IMR-90 (cell line): Measurements from ENCODE around the gene ACTMAP. TPM values are rescaled to one million over a fixed set of nuclear protein-coding genes. Genes with fewer than 3 reads are reported as not detected.
A peak's percentile ranks its signal among the peaks of the same experiment; 100 is the strongest.

ENCODE experiments used
- ATAC-seq: fragments of 200-7000 bp; cut with Tn5 transposase; 2 replicates; pipeline ENCODE4 v1.9.1; 2020; ENCODE audit warnings: low read depth, mild to moderate bottlenecking, moderate library complexity
- BruUV-seq: library from RNA; stranded (reverse); fragments of 400-500 nt; replicated peaks from 2 replicates; lab custom pipeline; 2021; lab: Mats Ljungman, UMichigan
- CTCF ChIA-PET: fragments of 300-600 bp; formaldehyde crosslinking; extraction: SDS; loops from one replicate; lab custom pipeline; 2021; ENCODE audit warnings: antibody characterized with exemption; lab: Yijun Ruan, JAX
- POLR2A ChIA-PET: fragments of 300-600 bp; sonication (Branson Sonifier 250); formaldehyde crosslinking; loops from one replicate; lab custom pipeline; 2022; ENCODE audit warnings: antibody characterized with exemption; ENCODE audit not compliant: unreplicated experiment; lab: Charles Lee
- DNase-seq: peaks from one replicate; pipeline ENCODE4 v3.0.0; 2013
- H2AFZ ChIP-seq: replicated peaks from 2 replicates; pipeline ENCODE3; 2013; ENCODE audit warnings: low read length, mild to moderate bottlenecking; ENCODE audit not compliant: poor library complexity
- H2AK5ac ChIP-seq: 2 replicates; pipeline ENCODE4 v1.6.1; 2013; ENCODE audit warnings: low read depth, low read length, inconsistent platforms
- H2AK9ac ChIP-seq: replicated peaks from 2 replicates; pipeline ENCODE3; 2013; ENCODE audit warnings: mild to moderate bottlenecking, low read depth, low read length, moderate library complexity; ENCODE audit not compliant: poor library complexity
- H2BK120ac ChIP-seq: 2 replicates; pipeline ENCODE4 v1.6.1; 2013; ENCODE audit warnings: low read depth, low read length, inconsistent platforms
- H2BK15ac ChIP-seq: 3 replicates; pipeline ENCODE4 v1.6.1; 2013; ENCODE audit warnings: low read depth, low read length, inconsistent platforms
- H2BK20ac ChIP-seq: 2 replicates; pipeline ENCODE4 v1.6.1; 2013; ENCODE audit warnings: low read depth, mild to moderate bottlenecking, inconsistent platforms, low read length, moderate library complexity
- H2BK5ac ChIP-seq: 2 replicates; pipeline ENCODE4 v1.6.1; 2013; ENCODE audit warnings: mild to moderate bottlenecking, low read depth, low read length, inconsistent platforms; ENCODE audit not compliant: poor library complexity, severe bottlenecking
- H3K14ac ChIP-seq: replicated peaks from 2 replicates; pipeline ENCODE4 v1.6.1; 2013; ENCODE audit warnings: low read depth, low read length, inconsistent platforms
- H3K18ac ChIP-seq: 2 replicates; pipeline ENCODE4 v1.6.1; 2013; ENCODE audit warnings: low read depth, low read length, control low read depth
- H3K23ac ChIP-seq: 2 replicates; pipeline ENCODE4 v1.6.1; 2013; ENCODE audit warnings: low read depth, low read length, inconsistent platforms
- H3K27ac ChIP-seq: 2 replicates; pipeline ENCODE4 v1.5.1; 2013; ENCODE audit warnings: mild to moderate bottlenecking, control low read depth, low read length; ENCODE audit not compliant: insufficient read depth
- H3K27me3 ChIP-seq: 2 replicates; pipeline ENCODE4 v1.6.1; 2013; ENCODE audit warnings: low read length; ENCODE audit not compliant: control insufficient read depth, insufficient read depth
- H3K36me3 ChIP-seq: 2 replicates; pipeline ENCODE4 v1.6.1; 2013; ENCODE audit warnings: low read length, mixed read lengths; ENCODE audit not compliant: control insufficient read depth, insufficient read depth
- H3K4ac ChIP-seq: 2 replicates; pipeline ENCODE4 v1.6.1; 2013; ENCODE audit warnings: low read depth, low read length, inconsistent platforms
- H3K4me1 ChIP-seq: 2 replicates; pipeline ENCODE4 v1.6.1; 2013; ENCODE audit warnings: low read length, mixed read lengths; ENCODE audit not compliant: control insufficient read depth, insufficient read depth
- H3K4me2 ChIP-seq: 2 replicates; pipeline ENCODE4 v1.6.1; 2013; ENCODE audit warnings: low read depth, mild to moderate bottlenecking, control low read depth, low read length, moderate library complexity
- H3K4me3 ChIP-seq: 2 replicates; pipeline ENCODE4 v1.5.1; 2013; ENCODE audit warnings: low read depth, mild to moderate bottlenecking, control low read depth, low read length, moderate library complexity; ENCODE audit not compliant: insufficient read depth
- H3K56ac ChIP-seq: 2 replicates; pipeline ENCODE4 v1.6.1; 2013; ENCODE audit warnings: low read length, inconsistent platforms; ENCODE audit not compliant: insufficient read depth; ENCODE audit errors: extremely low read depth
- H3K79me1 ChIP-seq, 2 experiments: 2 replicates each; pipeline ENCODE4 v1.6.1; 2013; ENCODE audit warnings: low read length in 2 of 2, inconsistent platforms in 1 of 2, low read depth in 1 of 2
- H3K9ac ChIP-seq: 2 replicates; pipeline ENCODE4 v1.6.1; 2013; ENCODE audit warnings: low read depth, low read length, control low read depth
- H3K9me1 ChIP-seq: 2 replicates; pipeline ENCODE4 v1.6.1; 2013; ENCODE audit warnings: low read length, inconsistent platforms; ENCODE audit not compliant: insufficient read depth
- H3K9me3 ChIP-seq: 2 replicates; pipeline ENCODE4 v1.6.1; 2013; ENCODE audit warnings: low read length; ENCODE audit not compliant: control insufficient read depth, insufficient read depth
- H4K20me1 ChIP-seq: 2 replicates; pipeline ENCODE4 v1.6.1; 2013; ENCODE audit warnings: low read length, inconsistent platforms; ENCODE audit not compliant: insufficient read depth
- H4K5ac ChIP-seq: 2 replicates; pipeline ENCODE4 v1.6.1; 2013; ENCODE audit warnings: mild to moderate bottlenecking, low read depth, low read length, control low read depth
- H4K8ac ChIP-seq, 2 experiments: 2 replicates each; pipeline ENCODE4 v1.6.1; 2013; ENCODE audit warnings: low read depth in 2 of 2, low read length in 2 of 2, control low read depth in 1 of 2, inconsistent platforms in 1 of 2
- H4K91ac ChIP-seq: 2 replicates; pipeline ENCODE4 v1.6.1; 2013; ENCODE audit warnings: low read depth, low read length, inconsistent platforms; ENCODE audit not compliant: insufficient read depth
- BHLHE40 ChIP-seq: fragments of 150-350 bp; IDR thresholded peaks from 2 replicates; pipeline ENCODE4 v1.6.1; 2016; ENCODE audit warnings: mild to moderate bottlenecking, low read depth, low read length
- CHD1 ChIP-seq: IDR thresholded peaks from 2 replicates; pipeline ENCODE4 v1.6.1; 2012; ENCODE audit warnings: low read depth, low read length, improper control_type of control experiment
- ELK1 ChIP-seq: fragments of 150-350 bp; IDR thresholded peaks from 2 replicates; pipeline ENCODE4 v1.6.1; 2016; ENCODE audit warnings: low read depth, mild to moderate bottlenecking, low read length, moderate library complexity, borderline replicate concordance
- FOS ChIP-seq: fragments of 150-350 bp; IDR thresholded peaks from 2 replicates; pipeline ENCODE4 v1.6.1; 2016; ENCODE audit warnings: low read depth, low read length
- MAFK ChIP-seq: IDR thresholded peaks from 2 replicates; pipeline ENCODE4 v1.6.1; 2012; ENCODE audit warnings: low read depth, low read length, improper control_type of control experiment
- MXI1 ChIP-seq: IDR thresholded peaks from 2 replicates; pipeline ENCODE4 v1.6.1; 2012; ENCODE audit warnings: low read depth, mild to moderate bottlenecking, low read length, moderate library complexity, borderline replicate concordance
- NFE2L2 ChIP-seq: fragments of 150-350 bp; IDR thresholded peaks from 2 replicates; pipeline ENCODE4 v1.6.1; 2016; ENCODE audit warnings: low read depth, mild to moderate bottlenecking, low read length
- POLR2A ChIP-seq: IDR thresholded peaks from 2 replicates; pipeline ENCODE4 v1.6.1; 2012; ENCODE audit warnings: mild to moderate bottlenecking, low read depth, low read length
- RCOR1 ChIP-seq: IDR thresholded peaks from 2 replicates; pipeline ENCODE4 v1.6.1; 2012; ENCODE audit warnings: mild to moderate bottlenecking, low read length, improper control_type of control experiment; ENCODE audit not compliant: insufficient replicate concordance
- WGBS, 2 experiments: methylation state at CpG; one replicate each; pipeline versions ENCODE4 v1.1.5 to v1.1.7; 2013; ENCODE audit warnings: missing lambda C conversion rate in 2 of 2; ENCODE audit not compliant: insufficient read length in 1 of 2; ENCODE audit errors: extremely low coverage in 2 of 2; 5-methylcytosine and 5-hydroxymethylcytosine counted together
- dilution Hi-C: fragments of 300-500 bp; cut with HindIII; formaldehyde crosslinking; loops from one replicate; pipeline ENCODE4 v1.14.3; 2018; ENCODE audit warnings: low sequenced_read_pairs; ENCODE audit not compliant: unreplicated experiment
- in situ Hi-C: fragments of 300-500 bp; cut with MboI; formaldehyde crosslinking; loops from 3 replicates; pipeline ENCODE4 v1.14.3; 2019; ENCODE audit warnings: low sequenced_read_pairs, inconsistent platforms, mixed read lengths
- intact Hi-C: fragments of 100-400 bp; cut with micrococcal nuclease; formaldehyde crosslinking; loops from 2 replicates; pipeline ENCODE4 v1.10.0; 2022
- polyA plus RNA-seq, 3 experiments: library from polyadenylated mRNA; depleted of rRNA; stranded (reverse); fragments of >200 nt; gene quantifications; 2 replicates each; pipeline ENCODE4 v1.2.3, GENCODE V29; 2012; ENCODE audit warnings: low replicate concordance in 1 of 3
- total RNA-seq: library from RNA; depleted of rRNA; stranded (reverse); fragments of >200 nt; gene quantifications from 2 replicates; pipeline ENCODE4 v1.2.3, GENCODE V29; 2012

Gene ACTMAP
- total and polyA plus RNA-seq, 2 of the 4 experiments (the other 2 are of a cell fraction), result 0.54 to 5.4 TPM

DNA sequence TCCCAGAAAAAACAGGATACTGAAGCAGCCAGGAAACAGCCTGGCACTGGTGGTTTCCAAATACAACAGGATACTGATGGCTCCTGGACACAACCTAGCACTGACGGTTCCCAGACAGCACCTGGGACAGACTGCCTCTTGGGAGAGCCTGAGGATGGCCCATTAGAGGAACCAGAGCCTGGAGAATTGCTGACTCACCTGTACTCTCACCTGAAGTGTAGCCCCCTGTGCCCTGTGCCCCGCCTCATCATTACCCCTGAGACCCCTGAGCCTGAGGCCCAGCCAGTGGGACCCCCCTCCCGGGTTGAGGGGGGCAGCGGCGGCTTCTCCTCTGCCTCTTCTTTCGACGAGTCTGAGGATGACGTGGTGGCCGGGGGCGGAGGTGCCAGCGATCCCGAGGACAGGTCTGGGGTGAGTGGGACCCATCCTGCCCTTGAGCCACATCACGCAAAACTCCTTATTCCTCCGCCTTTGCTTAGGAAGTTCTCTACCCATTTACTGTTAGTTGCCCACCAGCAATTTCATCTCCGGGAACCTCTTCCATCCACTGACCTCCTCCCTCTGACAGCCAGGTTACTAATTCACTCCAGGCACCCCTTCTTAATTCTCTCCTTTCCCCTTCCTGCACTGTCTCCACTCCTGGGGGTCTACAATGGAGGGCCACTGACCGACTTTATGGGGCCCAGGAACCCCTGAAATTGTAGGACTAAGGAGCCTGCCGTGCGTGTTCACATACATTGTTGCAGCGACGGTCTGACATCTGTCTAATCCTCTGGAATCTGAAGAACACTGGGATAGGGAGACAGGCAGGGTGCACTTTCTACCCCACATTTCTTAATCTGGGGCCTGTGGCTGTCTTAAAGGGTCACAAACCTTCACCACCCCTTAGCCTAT lies 32.1 kb downstream of the ACTMAP start:
- peak overlapping the region; percentile 86 for H3K14ac ChIP-seq
- H3K9me1 ChIP-seq, result peaks cover 16% of the 10 kb centered on the region; the same call in 1 of the 2 replicates
- H3K9ac ChIP-seq, result peak overlapping the region; percentile 97
- H3K4me3 ChIP-seq, result peak overlapping the region; percentile 86
- peak overlapping the region; percentile 90 for H2AK9ac ChIP-seq
- H2AK5ac ChIP-seq, result peak overlapping the region; percentile 86
- intact Hi-C loops (loop anchor here (2.0 to 5.0 kb wide), 2 partner anchors 33 to 79 kb away; partner anchors contain the start of genes ACTMAP, EGLN2 and SNRPA), dilution Hi-C loops (no loop called here), in situ Hi-C loops (no loop called here)
- H3K56ac ChIP-seq, result peak overlapping the region; percentile 79; the same call in 1 of the 2 replicates
- no peak overlapping the region; the same call in 1 of the 2 replicates for H2BK20ac ChIP-seq
- peak overlapping the region; percentile 55 to 70; a peak in 2 of 4 replicates for H4K8ac ChIP-seq
- H2AFZ ChIP-seq, result peak overlapping the region; percentile 82
- peak overlapping the region; percentile 91 for H3K4me2 ChIP-seq
- peak overlapping the region; percentile 97 for H3K23ac ChIP-seq
- no TSS peak for BruUV-seq
- 12% methylated on average over 8 of the region's 20 CpGs; no CpG with 5 or more reads in 1 of the 2 experiments for WGBS, 2 experiments
- peak overlapping the region; percentile 69 for H3K4ac ChIP-seq
- peak overlapping the region; percentile 83 for H2BK5ac ChIP-seq
- CTCF ChIA-PET, result interaction anchor here (0.9 kb wide), 1 partner anchor 27 kb away, joined by 4 read pairs; no protein-coding TSS in a partner anchor
- POLR2A ChIA-PET, result no interaction called here
- H3K9me3 ChIP-seq, result no peaks in the 10 kb centered on the region
- H2BK15ac ChIP-seq, result 0 out of 3 replicates have a peak overlapping the region, but pooled peaks have one; percentile 19
- H3K27me3 ChIP-seq, result no peaks in the 10 kb centered on the region
- H3K27ac ChIP-seq, result peak overlapping the region; percentile 96
- peaks cover 11% of the 10 kb centered on the region for H3K4me1 ChIP-seq
- H3K36me3 ChIP-seq, result peaks cover 8% of the 10 kb centered on the region; the same call in 1 of the 2 replicates
- peak overlapping the region; percentile 77 for H4K91ac ChIP-seq
- H3K79me1 ChIP-seq, result peaks cover 17 to 68% of the 10 kb centered on the region in 2 experiments
- H4K20me1 ChIP-seq, result peaks cover 20% of the 10 kb centered on the region; the same call in 1 of the 2 replicates
- H4K5ac ChIP-seq, result peak overlapping the region; percentile 84; the same call in 1 of the 2 replicates
- H3K18ac ChIP-seq, result peak overlapping the region; percentile 6; the same call in 1 of the 2 replicates
- ATAC-seq, result no peak
- peak; percentile 15 for DNase-seq
- peak overlapping the region; percentile 49 for H2BK120ac ChIP-seq
- TF ChIP-seq MXI1 (no peak; the same call in 1 of the 2 replicates), CHD1 (no peak; the same call in 1 of the 2 replicates), BHLHE40 (no peak), RCOR1 (no peak), ELK1 (no peak), NFE2L2 (0 out of 2 replicates have a peak, but pooled peaks have one; percentile 7), POLR2A (peak; percentile 56; the same call in 1 of the 2 replicates), FOS (no peak), MAFK (peak; percentile 37; the same call in 1 of the 2 replicates)
